ENCODE data around the gene BHLHE40.
A peak's percentile ranks its signal among the peaks of the same experiment; 100 is the strongest.

Gene BHLHE40

DNA sequence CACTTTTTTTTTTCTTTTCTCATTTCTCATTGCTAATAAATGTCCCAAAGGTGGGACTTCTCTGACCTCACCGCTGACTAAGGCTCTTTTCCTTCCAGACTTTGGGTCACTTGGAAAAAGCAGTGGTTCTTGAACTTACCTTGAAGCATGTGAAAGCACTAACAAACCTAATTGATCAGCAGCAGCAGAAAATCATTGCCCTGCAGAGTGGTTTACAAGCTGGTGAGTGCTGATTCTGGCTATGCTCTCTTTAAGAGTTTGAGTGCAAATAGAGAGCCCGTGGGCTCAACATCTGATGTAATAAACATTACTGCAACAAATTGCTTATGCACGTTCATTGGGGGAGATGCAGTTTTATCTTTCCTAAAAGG is 2.0 kb downstream of the BHLHE40 start:
- Histone ChIP-seq H3K36me3 (ENCODE audit: low read length) (peaks cover 18% of the 10 kb centered on the region), H3K4me2 (ENCODE audit: low read depth, low read length, poor library complexity, severe bottlenecking) (peak overlapping the region; percentile 44), H3K4me3 (ENCODE audit: insufficient read depth, low read length, poor library complexity, severe bottlenecking) (no peak overlapping the region), H3K9ac (ENCODE audit: low read length) (0 out of 2 replicates have a peak overlapping the region, but pooled peaks have one; percentile 13), H3K27me3 (ENCODE audit: low read length) (no peaks in the 10 kb centered on the region), H3F3A (ENCODE audit: insufficient read depth) (peaks cover 26% of the 10 kb centered on the region; the same call in 1 of the 2 replicates), H3K9me3 (ENCODE audit: insufficient read depth, low read length) (no peaks in the 10 kb centered on the region), H2AFZ (ENCODE audit: low read depth, low read length, severe bottlenecking) (no peak overlapping the region), H3K79me2 (ENCODE audit: insufficient read depth, low read length) (no peaks in the 10 kb centered on the region; the same call in 1 of the 2 replicates), H3K27ac (ENCODE audit: low read depth, low read length) (no peak overlapping the region), H3K9me2 (replicated peaks; ENCODE audit: insufficient read depth, low read length) (no peaks in the 10 kb centered on the region), H4K20me1 (ENCODE audit: low read depth, low read length) (0 out of 2 replicates have a peak, but pooled peaks cover 6% of the 10 kb centered on the region)
- no peak for TF ChIP-seq EZH2phosphoT487 (conservative IDR thresholded peaks at IDR 0.05; ENCODE audit: low read length)
- TF ChIP-seq, protein P1, sequence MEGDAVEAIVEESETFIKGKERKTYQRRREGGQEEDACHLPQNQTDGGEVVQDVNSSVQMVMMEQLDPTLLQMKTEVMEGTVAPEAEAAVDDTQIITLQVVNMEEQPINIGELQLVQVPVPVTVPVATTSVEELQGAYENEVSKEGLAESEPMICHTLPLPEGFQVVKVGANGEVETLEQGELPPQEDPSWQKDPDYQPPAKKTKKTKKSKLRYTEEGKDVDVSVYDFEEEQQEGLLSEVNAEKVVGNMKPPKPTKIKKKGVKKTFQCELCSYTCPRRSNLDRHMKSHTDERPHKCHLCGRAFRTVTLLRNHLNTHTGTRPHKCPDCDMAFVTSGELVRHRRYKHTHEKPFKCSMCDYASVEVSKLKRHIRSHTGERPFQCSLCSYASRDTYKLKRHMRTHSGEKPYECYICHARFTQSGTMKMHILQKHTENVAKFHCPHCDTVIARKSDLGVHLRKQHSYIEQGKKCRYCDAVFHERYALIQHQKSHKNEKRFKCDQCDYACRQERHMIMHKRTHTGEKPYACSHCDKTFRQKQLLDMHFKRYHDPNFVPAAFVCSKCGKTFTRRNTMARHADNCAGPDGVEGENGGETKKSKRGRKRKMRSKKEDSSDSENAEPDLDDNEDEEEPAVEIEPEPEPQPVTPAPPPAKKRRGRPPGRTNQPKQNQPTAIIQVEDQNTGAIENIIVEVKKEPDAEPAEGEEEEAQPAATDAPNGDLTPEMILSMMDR (IDR thresholded peaks at IDR 0.05; ENCODE audit: insufficient read depth, low read length, poor library complexity, severe bottlenecking), result no peak

DNA sequence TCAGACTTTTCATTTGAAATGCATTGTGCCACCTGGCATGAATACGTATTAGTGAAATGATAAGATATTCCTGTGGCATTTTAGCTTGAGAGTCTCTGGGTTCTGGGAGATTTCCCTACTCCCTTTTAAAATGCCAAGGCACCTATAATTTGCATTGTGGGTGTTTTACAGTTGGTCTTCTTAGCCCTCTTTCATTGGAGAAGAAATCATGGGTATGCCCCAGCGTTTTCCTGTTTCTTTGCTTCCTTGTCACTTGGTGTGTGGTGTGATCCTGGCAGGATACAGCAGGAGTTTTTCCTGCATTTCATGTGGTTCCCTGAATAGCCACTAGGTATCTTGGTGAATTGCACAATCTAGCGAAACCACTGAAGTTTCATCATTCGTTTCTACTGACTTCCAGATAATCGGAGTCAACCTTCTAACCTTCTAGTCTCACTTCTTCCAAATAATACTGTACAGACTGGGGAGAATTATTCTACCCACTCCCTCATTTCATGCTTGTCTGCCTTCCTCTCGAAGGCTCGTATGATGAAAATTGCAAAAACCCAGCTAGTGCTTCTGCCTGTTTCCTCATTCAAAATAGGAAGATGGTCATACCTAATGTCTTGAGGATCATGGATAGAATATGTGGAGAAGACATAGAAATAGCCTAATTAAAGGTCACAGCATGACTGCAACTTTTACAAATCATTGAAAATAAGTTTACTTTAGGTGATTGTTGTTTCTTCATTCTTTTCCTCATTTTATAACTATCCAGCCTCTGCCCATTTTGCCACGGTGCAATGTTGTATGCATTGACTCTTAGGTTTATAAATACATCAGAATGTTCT is 2.6 kb downstream of the BHLHE40 start:
- H3K27ac ChIP-seq (ENCODE audit: low read depth, low read length), result no peak overlapping the region
- H3K9me3 ChIP-seq (ENCODE audit: insufficient read depth, low read length), result no peaks in the 10 kb centered on the region
- H2AFZ ChIP-seq (ENCODE audit: low read depth, low read length, severe bottlenecking), result no peak overlapping the region
- no peak overlapping the region for H3K4me3 ChIP-seq (ENCODE audit: insufficient read depth, low read length, poor library complexity, severe bottlenecking)
- H3K4me2 ChIP-seq (ENCODE audit: low read depth, low read length, poor library complexity, severe bottlenecking), result peak overlapping the region; percentile 44
- 0 out of 2 replicates have a peak, but pooled peaks cover 6% of the 10 kb centered on the region for H4K20me1 ChIP-seq (ENCODE audit: low read depth, low read length)
- H3K36me3 ChIP-seq (ENCODE audit: low read length), result peaks cover 18% of the 10 kb centered on the region
- H3K79me2 ChIP-seq (ENCODE audit: insufficient read depth, low read length), result no peaks in the 10 kb centered on the region; the same call in 1 of the 2 replicates
- H3K27me3 ChIP-seq (ENCODE audit: low read length), result no peaks in the 10 kb centered on the region
- no peak for TF ChIP-seq EZH2phosphoT487 (conservative IDR thresholded peaks at IDR 0.05; ENCODE audit: low read length)
- TF ChIP-seq, protein P1 (IDR thresholded peaks at IDR 0.05; ENCODE audit: insufficient read depth, low read length, poor library complexity, severe bottlenecking), result no peak
- H3F3A ChIP-seq (ENCODE audit: insufficient read depth), result peaks cover 29% of the 10 kb centered on the region; the same call in 1 of the 2 replicates
- H3K9ac ChIP-seq (ENCODE audit: low read length), result 0 out of 2 replicates have a peak overlapping the region, but pooled peaks have one; percentile 13
- H3K9me2 ChIP-seq (replicated peaks; ENCODE audit: insufficient read depth, low read length), result no peaks in the 10 kb centered on the region

DNA sequence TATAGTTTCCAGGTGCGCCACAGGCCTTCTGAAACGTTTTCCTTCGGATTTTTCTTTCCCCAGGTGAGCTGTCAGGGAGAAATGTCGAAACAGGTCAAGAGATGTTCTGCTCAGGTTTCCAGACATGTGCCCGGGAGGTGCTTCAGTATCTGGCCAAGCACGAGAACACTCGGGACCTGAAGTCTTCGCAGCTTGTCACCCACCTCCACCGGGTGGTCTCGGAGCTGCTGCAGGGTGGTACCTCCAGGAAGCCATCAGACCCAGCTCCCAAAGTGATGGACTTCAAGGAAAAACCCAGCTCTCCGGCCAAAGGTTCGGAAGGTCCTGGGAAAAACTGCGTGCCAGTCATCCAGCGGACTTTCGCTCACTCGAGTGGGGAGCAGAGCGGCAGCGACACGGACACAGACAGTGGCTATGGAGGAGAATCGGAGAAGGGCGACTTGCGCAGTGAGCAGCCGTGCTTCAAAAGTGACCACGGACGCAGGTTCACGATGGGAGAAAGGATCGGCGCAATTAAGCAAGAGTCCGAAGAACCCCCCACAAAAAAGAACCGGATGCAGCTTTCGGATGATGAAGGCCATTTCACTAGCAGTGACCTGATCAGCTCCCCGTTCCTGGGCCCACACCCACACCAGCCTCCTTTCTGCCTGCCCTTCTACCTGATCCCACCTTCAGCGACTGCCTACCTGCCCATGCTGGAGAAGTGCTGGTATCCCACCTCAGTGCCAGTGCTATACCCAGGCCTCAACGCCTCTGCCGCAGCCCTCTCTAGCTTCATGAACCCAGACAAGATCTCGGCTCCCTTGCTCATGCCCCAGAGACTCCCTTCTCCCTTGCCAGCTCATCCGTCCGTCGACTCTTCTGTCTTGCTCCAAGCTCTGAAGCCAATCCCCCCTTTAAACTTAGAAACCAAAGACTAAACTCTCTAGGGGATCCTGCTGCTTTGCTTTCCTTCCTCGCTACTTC is 3.8 kb downstream of the BHLHE40 start:
- peak overlapping the region; percentile 2 for H3K4me2 ChIP-seq (ENCODE audit: low read depth, low read length, poor library complexity, severe bottlenecking)
- H3K27me3 ChIP-seq (ENCODE audit: low read length), result no peaks in the 10 kb centered on the region
- no peak overlapping the region for H3K9ac ChIP-seq (ENCODE audit: low read length)
- H3K4me3 ChIP-seq (ENCODE audit: insufficient read depth, low read length, poor library complexity, severe bottlenecking), result no peak overlapping the region
- H3K9me2 ChIP-seq (replicated peaks; ENCODE audit: insufficient read depth, low read length), result no peaks in the 10 kb centered on the region
- peaks cover 18% of the 10 kb centered on the region for H3K36me3 ChIP-seq (ENCODE audit: low read length)
- H2AFZ ChIP-seq (ENCODE audit: low read depth, low read length, severe bottlenecking), result no peak overlapping the region
- H3K27ac ChIP-seq (ENCODE audit: low read depth, low read length), result no peak overlapping the region
- 0 out of 2 replicates have a peak, but pooled peaks cover 6% of the 10 kb centered on the region for H4K20me1 ChIP-seq (ENCODE audit: low read depth, low read length)
- no peaks in the 10 kb centered on the region; the same call in 1 of the 2 replicates for H3K79me2 ChIP-seq (ENCODE audit: insufficient read depth, low read length)
- H3F3A ChIP-seq (ENCODE audit: insufficient read depth), result peaks cover 23% of the 10 kb centered on the region; the same call in 1 of the 2 replicates
- no peaks in the 10 kb centered on the region for H3K9me3 ChIP-seq (ENCODE audit: insufficient read depth, low read length)
- no peak for TF ChIP-seq EZH2phosphoT487 (conservative IDR thresholded peaks at IDR 0.05; ENCODE audit: low read length)
- TF ChIP-seq, protein P1 (IDR thresholded peaks at IDR 0.05; ENCODE audit: insufficient read depth, low read length, poor library complexity, severe bottlenecking), result no peak
